PC-3 (cell line): ENCODE data around the gene ARSG. TPM values are rescaled to one million over a fixed set of nuclear protein-coding genes. Genes with fewer than 3 reads are reported as not detected.

Source experiments
- ATAC-seq: fragments of 200-7000 bp; cut with Tn5 transposase; 2 replicates; pipeline ENCODE4 v1.9.1; 2020; ENCODE audit warnings: mild to moderate bottlenecking, moderate library complexity
- BruUV-seq: library from RNA; stranded (reverse); fragments of 400-500 nt; replicated peaks from 2 replicates; lab custom pipeline; 2021; lab: Mats Ljungman, UMichigan
- CTCF ChIA-PET: fragments of 300-600 bp; sonication (Branson Sonifier 250); formaldehyde crosslinking; loops from one replicate; lab custom pipeline; 2022; ENCODE audit warnings: antibody characterized with exemption; lab: Charles Lee
- POLR2A ChIA-PET: fragments of 300-600 bp; sonication (Branson Sonifier 250); formaldehyde crosslinking; loops from one replicate; lab custom pipeline; 2022; ENCODE audit warnings: antibody characterized with exemption; ENCODE audit not compliant: unreplicated experiment; lab: Charles Lee
- DNase-seq: peaks from one replicate; pipeline ENCODE4 v3.0.0-alpha.2; 2015
- H2AFZ ChIP-seq: fragments of 300-600 bp; sonication (generic); 2 replicates; pipeline ENCODE4 v1.6.0; 2016; ENCODE audit warnings: antibody characterized with exemption, low read length
- H3F3A ChIP-seq: fragments of 300-600 bp; sonication (generic); one replicate; pipeline ENCODE4 v1.6.0; 2017; ENCODE audit warnings: antibody characterized with exemption, low read length, control low read depth, mild to moderate bottlenecking; ENCODE audit not compliant: unreplicated experiment
- H3K27ac ChIP-seq: fragments of 300-600 bp; sonication (generic); 2 replicates; pipeline ENCODE4 v1.5.1; 2016; ENCODE audit warnings: mild to moderate bottlenecking, low read length
- H3K27me3 ChIP-seq: fragments of 300-600 bp; sonication (generic); 2 replicates; pipeline ENCODE4 v1.6.1; 2016; ENCODE audit warnings: low read length, mixed read lengths
- H3K36me3 ChIP-seq: fragments of 300-600 bp; sonication (generic); 2 replicates; pipeline ENCODE4 v1.6.1; 2016; ENCODE audit warnings: low read depth, mixed run types, low read length, mixed read lengths
- H3K4me1 ChIP-seq: fragments of 300-600 bp; sonication (generic); 2 replicates; pipeline ENCODE4 v1.5.1; 2016; ENCODE audit warnings: low read length; ENCODE audit not compliant: insufficient read depth
- H3K4me2 ChIP-seq: fragments of 300-600 bp; sonication (generic); 2 replicates; pipeline ENCODE4 v1.6.0; 2016; ENCODE audit warnings: low read length
- H3K4me3 ChIP-seq: fragments of 300-600 bp; sonication (generic); 2 replicates; pipeline ENCODE4 v1.5.1; 2016; ENCODE audit warnings: mild to moderate bottlenecking, low read length, mixed read lengths
- H3K79me2 ChIP-seq: fragments of 300-600 bp; sonication (generic); 2 replicates; pipeline ENCODE4 v1.6.1; 2017; ENCODE audit warnings: low read length, mixed read lengths
- H3K9ac ChIP-seq: fragments of 300-600 bp; sonication (generic); 2 replicates; pipeline ENCODE4 v1.6.0; 2016; ENCODE audit warnings: mild to moderate bottlenecking, low read length
- H3K9me2 ChIP-seq: fragments of 300-600 bp; sonication (generic); replicated peaks from 2 replicates; pipeline ENCODE4 v1.6.1; 2016; ENCODE audit warnings: mixed run types, low read length, mixed read lengths
- H3K9me3 ChIP-seq: fragments of 300-600 bp; sonication (generic); 2 replicates; pipeline ENCODE4 v1.6.1; 2016; ENCODE audit warnings: low read length, mixed read lengths
- H4K20me1 ChIP-seq: fragments of 300-600 bp; sonication (generic); 2 replicates; pipeline ENCODE4 v1.6.1; 2016; ENCODE audit warnings: low read length, mixed read lengths
- EZH2 ChIP-seq: fragments of 300-600 bp; sonication (generic); IDR thresholded peaks from one replicate; pipeline ENCODE4 v1.6.1; 2017; ENCODE audit warnings: antibody characterized with exemption, mild to moderate bottlenecking, low read length; ENCODE audit not compliant: unreplicated experiment
- EZH2phosphoT487 ChIP-seq: fragments of 300-600 bp; sonication (generic); IDR thresholded peaks from 2 replicates; pipeline ENCODE4 v1.6.1; 2018; ENCODE audit warnings: mild to moderate bottlenecking, antibody characterized with exemption, low read length, borderline replicate concordance
- intact Hi-C: fragments of 100-400 bp; cut with micrococcal nuclease; formaldehyde crosslinking; loops from 2 replicates; pipeline ENCODE4 v1.9.0; 2023
- total RNA-seq: library from RNA; depleted of rRNA; stranded (reverse); fragments of >200 nt; gene quantifications from 2 replicates; pipeline ENCODE4 v1.2.3, GENCODE V29; 2014
- TF ChIP-seq, protein P1 (sequence below): fragments of 300-600 bp; sonication (generic); conservative IDR thresholded peaks from 2 replicates; pipeline ENCODE4 v1.5.1; 2017; ENCODE audit warnings: antibody characterized with exemption, low read depth, mild to moderate bottlenecking, low read length

The ARSG gene
- total RNA-seq, 1 experiment from 2014 or later, result 2.1 TPM

DNA sequence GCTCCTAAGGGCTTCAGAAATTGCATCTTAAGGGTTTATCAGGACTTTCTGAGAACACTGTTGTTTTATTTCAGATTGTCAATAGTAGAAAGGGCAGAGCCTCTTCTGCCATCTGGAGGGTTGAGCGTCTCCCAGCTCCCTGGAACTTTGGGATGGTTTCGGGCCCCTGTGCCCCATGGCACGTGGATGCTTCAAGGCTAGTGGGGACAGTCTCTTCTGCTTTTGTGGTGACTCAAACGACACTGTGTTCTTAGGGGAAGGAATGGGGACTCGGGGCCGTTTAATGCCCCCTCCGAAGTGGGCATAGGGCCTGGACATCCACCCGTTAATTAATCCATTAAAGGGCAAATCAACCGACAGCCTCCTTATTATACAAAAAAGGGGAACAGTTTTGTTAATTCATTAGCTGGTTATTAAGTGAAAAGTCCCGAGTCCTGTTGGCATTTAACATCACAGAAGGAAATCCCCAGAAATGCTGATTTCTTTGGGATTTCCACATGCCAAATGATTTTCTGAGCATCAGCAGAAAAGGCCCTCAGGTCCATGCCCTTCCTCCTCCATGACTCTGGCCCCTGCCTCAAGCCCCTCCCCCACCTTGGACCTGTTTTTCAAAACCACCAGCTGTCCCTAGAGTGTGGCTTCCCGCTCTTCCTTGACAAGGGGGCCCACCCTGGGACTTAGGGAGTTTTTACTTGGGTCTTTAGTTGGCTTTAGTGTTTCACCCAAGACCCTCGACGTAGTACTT lies 68.7 kb downstream of the ARSG start:
- TF ChIP-seq, protein P1, sequence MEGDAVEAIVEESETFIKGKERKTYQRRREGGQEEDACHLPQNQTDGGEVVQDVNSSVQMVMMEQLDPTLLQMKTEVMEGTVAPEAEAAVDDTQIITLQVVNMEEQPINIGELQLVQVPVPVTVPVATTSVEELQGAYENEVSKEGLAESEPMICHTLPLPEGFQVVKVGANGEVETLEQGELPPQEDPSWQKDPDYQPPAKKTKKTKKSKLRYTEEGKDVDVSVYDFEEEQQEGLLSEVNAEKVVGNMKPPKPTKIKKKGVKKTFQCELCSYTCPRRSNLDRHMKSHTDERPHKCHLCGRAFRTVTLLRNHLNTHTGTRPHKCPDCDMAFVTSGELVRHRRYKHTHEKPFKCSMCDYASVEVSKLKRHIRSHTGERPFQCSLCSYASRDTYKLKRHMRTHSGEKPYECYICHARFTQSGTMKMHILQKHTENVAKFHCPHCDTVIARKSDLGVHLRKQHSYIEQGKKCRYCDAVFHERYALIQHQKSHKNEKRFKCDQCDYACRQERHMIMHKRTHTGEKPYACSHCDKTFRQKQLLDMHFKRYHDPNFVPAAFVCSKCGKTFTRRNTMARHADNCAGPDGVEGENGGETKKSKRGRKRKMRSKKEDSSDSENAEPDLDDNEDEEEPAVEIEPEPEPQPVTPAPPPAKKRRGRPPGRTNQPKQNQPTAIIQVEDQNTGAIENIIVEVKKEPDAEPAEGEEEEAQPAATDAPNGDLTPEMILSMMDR, result no peak
- TF ChIP-seq EZH2 (no peak), EZH2phosphoT487 (no peak)
- Histone ChIP-seq H4K20me1 (no peaks in the 10 kb centered on the region), H3K9ac (no peak overlapping the region), H3F3A (no peaks in the 10 kb centered on the region), H3K4me2 (no peak overlapping the region), H3K4me1 (peaks cover 4% of the 10 kb centered on the region), H3K4me3 (no peak overlapping the region), H3K9me2 (no peaks in the 10 kb centered on the region), H3K27ac (no peak overlapping the region), H3K36me3 (no peaks in the 10 kb centered on the region), H3K27me3 (peaks cover 11% of the 10 kb centered on the region; the same call in 1 of the 2 replicates), H2AFZ (no peak overlapping the region), H3K79me2 (no peaks in the 10 kb centered on the region), H3K9me3 (no peaks in the 10 kb centered on the region)
- ChIA-PET POLR2A (no interaction called here), CTCF (no interaction called here)
- DNase-seq (no peak), ATAC-seq (no peak)
- intact Hi-C loops, result no loop called here
- BruUV-seq, result no TSS peak

DNA sequence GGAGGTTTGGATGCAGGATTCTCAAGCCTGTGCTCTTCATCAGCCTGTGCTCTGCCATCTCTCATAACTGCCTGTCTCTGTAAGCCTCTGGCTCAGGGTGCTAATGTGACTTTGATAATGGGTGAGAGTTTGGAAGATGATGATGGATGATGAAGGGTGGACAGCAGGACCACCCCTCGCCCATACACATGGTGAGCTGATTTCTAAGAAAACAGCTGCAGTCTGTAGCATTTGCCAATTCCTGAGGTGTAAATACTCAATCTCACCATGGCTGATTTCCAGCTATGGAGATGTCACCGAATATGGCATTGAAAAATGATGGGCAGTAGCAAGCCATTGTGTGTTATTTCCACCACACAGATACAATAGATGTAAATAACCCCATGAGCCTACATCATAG lies 74.2 kb downstream of the ARSG start:
- Histone ChIP-seq H3K9me3 (no peaks in the 10 kb centered on the region), H3F3A (no peaks in the 10 kb centered on the region), H3K4me1 (no peaks in the 10 kb centered on the region), H2AFZ (no peak overlapping the region), H3K9me2 (no peaks in the 10 kb centered on the region), H3K27me3 (peaks cover 11% of the 10 kb centered on the region; the same call in 1 of the 2 replicates), H3K79me2 (no peaks in the 10 kb centered on the region), H4K20me1 (no peaks in the 10 kb centered on the region), H3K36me3 (no peaks in the 10 kb centered on the region), H3K27ac (no peak overlapping the region), H3K4me2 (no peak overlapping the region), H3K4me3 (no peak overlapping the region), H3K9ac (no peak overlapping the region)
- ChIA-PET POLR2A (no interaction called here), CTCF (no interaction called here)
- intact Hi-C loops, result no loop called here
- ATAC-seq, result no peak
- BruUV-seq, result no TSS peak
- no peak for DNase-seq
- TF ChIP-seq, protein P1, result no peak
- TF ChIP-seq EZH2phosphoT487 (no peak), EZH2 (no peak)

DNA sequence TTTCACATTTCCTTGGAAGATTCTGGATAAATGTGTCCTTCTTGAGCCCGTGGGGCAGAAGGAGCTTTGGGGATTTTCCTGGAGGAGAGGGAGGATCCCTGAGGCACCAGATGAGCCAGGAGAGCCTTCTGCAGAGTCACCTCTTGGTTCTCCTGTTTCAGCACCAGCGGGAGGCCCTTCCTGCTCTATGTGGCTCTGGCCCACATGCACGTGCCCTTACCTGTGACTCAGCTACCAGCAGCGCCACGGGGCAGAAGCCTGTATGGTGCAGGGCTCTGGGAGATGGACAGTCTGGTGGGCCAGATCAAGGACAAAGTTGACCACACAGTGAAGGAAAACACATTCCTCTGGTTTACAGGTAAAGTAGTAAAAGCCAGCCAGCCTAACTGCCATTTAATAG lies 77.1 kb downstream of the ARSG start:
- no TSS peak for BruUV-seq
- DNase-seq (no peak), ATAC-seq (no peak; the same call in 1 of the 2 replicates)
- Histone ChIP-seq H3K9me3 (no peaks in the 10 kb centered on the region), H3K27ac (no peak overlapping the region), H3K4me1 (no peaks in the 10 kb centered on the region), H3K36me3 (no peaks in the 10 kb centered on the region), H3K27me3 (no peaks in the 10 kb centered on the region), H3K9me2 (no peaks in the 10 kb centered on the region), H3K4me3 (no peak overlapping the region), H3K79me2 (no peaks in the 10 kb centered on the region), H2AFZ (no peak overlapping the region), H3F3A (no peaks in the 10 kb centered on the region), H3K9ac (no peak overlapping the region), H4K20me1 (no peaks in the 10 kb centered on the region), H3K4me2 (no peak overlapping the region)
- intact Hi-C loops, result no loop called here
- ChIA-PET CTCF (no interaction called here), POLR2A (no interaction called here)
- TF ChIP-seq EZH2 (no peak), EZH2phosphoT487 (no peak)
- TF ChIP-seq, protein P1, result no peak
